Adipocyte (in vitro differentiated cells): ENCODE results near the gene ARHGAP8.

ENCODE experiments used
- DNase-seq: peaks from one replicate; pipeline ENCODE4 v3.0.0-alpha.2; 2015; ENCODE audit warnings: low read depth
- H3K27me3 ChIP-seq: replicated peaks from 2 replicates; pipeline ENCODE4 v1.7.0; 2013; ENCODE audit warnings: mild to moderate bottlenecking, low read length, moderate library complexity; ENCODE audit not compliant: control insufficient read depth, insufficient read depth
- H3K36me3 ChIP-seq: 2 replicates; pipeline ENCODE4 v1.7.0; 2013; ENCODE audit warnings: low read length, mild to moderate bottlenecking, moderate library complexity; ENCODE audit not compliant: control insufficient read depth, insufficient read depth, severe bottlenecking
- H3K4me1 ChIP-seq: 2 replicates; pipeline ENCODE4 v1.7.0; 2013; ENCODE audit warnings: mild to moderate bottlenecking, low read length, moderate library complexity; ENCODE audit not compliant: control insufficient read depth, insufficient read depth
- H3K4me3 ChIP-seq: 2 replicates; pipeline ENCODE4 v1.7.0; 2013; ENCODE audit warnings: mild to moderate bottlenecking, low read length, moderate library complexity
- H3K9ac ChIP-seq: 2 replicates; pipeline ENCODE4 v1.7.0; 2013; ENCODE audit warnings: mild to moderate bottlenecking, low read length, moderate library complexity
- H3K9me3 ChIP-seq: 2 replicates; pipeline ENCODE4 v1.7.0; 2013; ENCODE audit warnings: mild to moderate bottlenecking, low read length, moderate library complexity; ENCODE audit not compliant: control insufficient read depth

Gene ARHGAP8

GRCh38 chr22:44824271-44824670 is 71.9 kb downstream of the ARHGAP8 start:
- Histone ChIP-seq H3K4me3 (no peak overlapping the region), H3K27me3 (peaks cover 32% of the 10 kb centered on the region), H3K36me3 (no peaks in the 10 kb centered on the region), H3K9me3 (no peaks in the 10 kb centered on the region), H3K9ac (no peak overlapping the region), H3K4me1 (no peaks in the 10 kb centered on the region)
- DNase-seq: no peak

GRCh38 chr22:44825310-44826150 is 73.2 kb downstream of the ARHGAP8 start:
- Histone ChIP-seq H3K4me3 (no peak overlapping the region), H3K27me3 (peaks cover 26% of the 10 kb centered on the region), H3K9ac (no peak overlapping the region), H3K4me1 (no peaks in the 10 kb centered on the region), H3K9me3 (no peaks in the 10 kb centered on the region), H3K36me3 (no peaks in the 10 kb centered on the region)
- DNase-seq: no peak

- Histone ChIP-seq H3K4me1 (no peaks in the 10 kb centered on the region), H3K9me3 (peaks cover 7% of the 10 kb centered on the region), H3K9ac (no peak overlapping the region), H3K4me3 (no peak overlapping the region), H3K36me3 (no peaks in the 10 kb centered on the region), H3K27me3 (peaks cover 16% of the 10 kb centered on the region)
- no peak for DNase-seq
These were observed 75.4 kb downstream of the ARHGAP8 start for GRCh38 chr22:44827666-44828190.

- Histone ChIP-seq H3K27me3 (peaks cover 12% of the 10 kb centered on the region), H3K4me3 (no peak overlapping the region), H3K4me1 (no peaks in the 10 kb centered on the region), H3K9ac (no peak overlapping the region), H3K36me3 (no peaks in the 10 kb centered on the region), H3K9me3 (peaks cover 7% of the 10 kb centered on the region)
- DNase-seq: no peak
These were observed 75.8 kb downstream of the ARHGAP8 start for GRCh38 chr22:44828193-44828592.

GRCh38 chr22:44831885-44832284 is 79.5 kb downstream of the ARHGAP8 start:
- Histone ChIP-seq H3K36me3 (no peaks in the 10 kb centered on the region), H3K27me3 (peaks cover 18% of the 10 kb centered on the region), H3K9me3 (peaks cover 35% of the 10 kb centered on the region), H3K9ac (no peak overlapping the region), H3K4me1 (no peaks in the 10 kb centered on the region), H3K4me3 (no peak overlapping the region)
- DNase-seq: no peak

GRCh38 chr22:44834065-44834464 is 81.7 kb downstream of the ARHGAP8 start:
- DNase-seq: no peak
- Histone ChIP-seq H3K4me1 (no peaks in the 10 kb centered on the region), H3K9ac (no peak overlapping the region)

GRCh38 chr22:44837481-44837880 is 85.1 kb downstream of the ARHGAP8 start:
- peak; percentile 8 for DNase-seq
- no peaks in the 10 kb centered on the region for H3K4me1 ChIP-seq
- H3K4me3 ChIP-seq: no peak overlapping the region

More at GRCh38 chr22:44834065-44834464, 81.7 kb downstream of the ARHGAP8 start:
- peaks cover 34% of the 10 kb centered on the region for H3K27me3 ChIP-seq
- no peak overlapping the region for H3K4me3 ChIP-seq
- no peaks in the 10 kb centered on the region for H3K36me3 ChIP-seq
- H3K9me3 ChIP-seq: peaks cover 35% of the 10 kb centered on the region

GRCh38 chr22:44838316-44839016 is 86.1 kb downstream of the ARHGAP8 start:
- Histone ChIP-seq H3K4me3 (no peak overlapping the region), H3K9ac (no peak overlapping the region), H3K4me1 (no peaks in the 10 kb centered on the region), H3K36me3 (no peaks in the 10 kb centered on the region), H3K9me3 (peaks cover 25% of the 10 kb centered on the region), H3K27me3 (peaks cover 50% of the 10 kb centered on the region)
- no peak for DNase-seq

More at GRCh38 chr22:44837481-44837880, 85.1 kb downstream of the ARHGAP8 start:
- Histone ChIP-seq H3K9ac (no peak overlapping the region), H3K27me3 (peaks cover 53% of the 10 kb centered on the region), H3K9me3 (peaks cover 29% of the 10 kb centered on the region), H3K36me3 (no peaks in the 10 kb centered on the region)

- H3K9me3 ChIP-seq: peaks cover 20% of the 10 kb centered on the region
- no peaks in the 10 kb centered on the region for H3K4me1 ChIP-seq
- DNase-seq: no peak
- H3K9ac ChIP-seq: no peak overlapping the region
- H3K4me3 ChIP-seq: no peak overlapping the region
- H3K36me3 ChIP-seq: no peaks in the 10 kb centered on the region
- peaks cover 50% of the 10 kb centered on the region for H3K27me3 ChIP-seq
These were observed 86.7 kb downstream of the ARHGAP8 start for GRCh38 chr22:44839061-44839460.

GRCh38 chr22:44839721-44840120 is 87.3 kb downstream of the ARHGAP8 start:
- Histone ChIP-seq H3K4me1 (no peaks in the 10 kb centered on the region), H3K36me3 (no peaks in the 10 kb centered on the region), H3K9ac (no peak overlapping the region), H3K9me3 (peaks cover 20% of the 10 kb centered on the region), H3K27me3 (peaks cover 50% of the 10 kb centered on the region), H3K4me3 (no peak overlapping the region)
- DNase-seq: no peak

GRCh38 chr22:44840611-44841322 is 88.4 kb downstream of the ARHGAP8 start:
- Histone ChIP-seq H3K27me3 (peaks cover 55% of the 10 kb centered on the region), H3K9ac (no peak overlapping the region), H3K4me1 (no peaks in the 10 kb centered on the region), H3K9me3 (peaks cover 15% of the 10 kb centered on the region), H3K36me3 (no peaks in the 10 kb centered on the region), H3K4me3 (no peak overlapping the region)
- DNase-seq: no peak
